Testis (tissue), 3 donors: ENCODE results near the gene SMIM3. TPM values are rescaled to one million over a fixed set of nuclear protein-coding genes. Genes with fewer than 3 reads are reported as not detected.
"Not testable (repeated sequence)": the region's sequence is repeated elsewhere in the genome, so short reads cannot be mapped to it uniquely, and the experiment has no call there.

ENCODE experiments used
- DNase-seq: peaks from one replicate; pipeline ENCODE4 v3.0.0-alpha.2; 2019
- H3K27ac ChIP-seq, 2 donors: fragments of 200-600 bp; sonication (generic); one replicate each; pipeline ENCODE4 v1.5.1; 2019
- H3K27me3 ChIP-seq: fragments of 200-600 bp; sonication (generic); one replicate; pipeline ENCODE4 v1.5.1; 2019
- H3K36me3 ChIP-seq: fragments of 200-600 bp; sonication (generic); one replicate; pipeline ENCODE4 v1.5.1; 2017; ENCODE audit warnings: low read depth; ENCODE audit errors: missing control alignments
- H3K4me1 ChIP-seq: fragments of 200-600 bp; sonication (generic); one replicate; pipeline ENCODE4 v1.5.1; 2019
- H3K4me3 ChIP-seq, 2 donors: fragments of 200-600 bp; sonication (generic); one replicate each; pipeline ENCODE4 v1.5.1; 2017 to 2019
- H3K9me3 ChIP-seq: fragments of 200-600 bp; sonication (generic); one replicate; pipeline ENCODE4 v1.5.1; 2017
- POLR2A ChIP-seq: fragments of 450-650 bp; IDR thresholded peaks from one replicate; pipeline ENCODE4 v1.6.1; 2017; ENCODE audit warnings: antibody characterized with exemption, mild to moderate bottlenecking, moderate library complexity
- WGBS, 2 donors: methylation state at CpG; one replicate each; pipeline ENCODE4 v1.1.5; 2018; 5-methylcytosine and 5-hydroxymethylcytosine counted together
- intact Hi-C: fragments of 100-400 bp; cut with DNase I; formaldehyde crosslinking; loops from one replicate; pipeline ENCODE4 v1.15.1; 2023; ENCODE audit warnings: low total_unique reads
- polyA plus RNA-seq: library from polyadenylated mRNA; stranded (reverse); fragments of 350-450 nt; fragmentation: Illumina TruSeq; extraction: RNeasy Lipid Tissue Mini Kit (QIAGEN cat#74804); gene quantifications from one replicate; pipeline ENCODE4 v1.2.3, GENCODE V29; 2014; ENCODE audit warnings: low read depth, low replicate concordance; ENCODE audit not compliant: insufficient read depth
- total RNA-seq, 2 donors: library from RNA; depleted of rRNA; stranded (reverse); fragments of >200 nt; gene quantifications; one replicate each; pipeline ENCODE4 v1.2.3, GENCODE V29; 2016
- TF ChIP-seq, protein P1 (sequence below), 3 experiments: fragments of 450-650 bp in 2 of 3; fragments of 200-600 bp in 1 of 3; sonication (generic) in 1 of 3; IDR thresholded peaks; one replicate each; pipeline ENCODE4 v1.5.1; 2016 to 2019; ENCODE audit warnings: antibody characterized with exemption in 3 of 3, mild to moderate bottlenecking in 2 of 3, moderate library complexity in 1 of 3

Gene SMIM3
- total and polyA plus RNA-seq, 3 donors from 2014 or later: 8.1 to 8.8 (median 8.7) TPM

GRCh38 chr5:150738862-150739261 is 39.7 kb upstream of the SMIM3 start:
- H3K9me3 ChIP-seq: no peaks in the 10 kb centered on the region
- WGBS, 2 donors: 92 to 95% methylated on average over 7 of the region's 7 CpGs
- no peaks in the 10 kb centered on the region for H3K36me3 ChIP-seq
- H3K4me3 ChIP-seq: no peak overlapping the region
- peaks cover 10% of the 10 kb centered on the region for H3K4me1 ChIP-seq
- no peak overlapping the region for H3K27ac ChIP-seq
- DNase-seq: no peak
- intact Hi-C loops: no loop called here
- TF ChIP-seq, protein P1, sequence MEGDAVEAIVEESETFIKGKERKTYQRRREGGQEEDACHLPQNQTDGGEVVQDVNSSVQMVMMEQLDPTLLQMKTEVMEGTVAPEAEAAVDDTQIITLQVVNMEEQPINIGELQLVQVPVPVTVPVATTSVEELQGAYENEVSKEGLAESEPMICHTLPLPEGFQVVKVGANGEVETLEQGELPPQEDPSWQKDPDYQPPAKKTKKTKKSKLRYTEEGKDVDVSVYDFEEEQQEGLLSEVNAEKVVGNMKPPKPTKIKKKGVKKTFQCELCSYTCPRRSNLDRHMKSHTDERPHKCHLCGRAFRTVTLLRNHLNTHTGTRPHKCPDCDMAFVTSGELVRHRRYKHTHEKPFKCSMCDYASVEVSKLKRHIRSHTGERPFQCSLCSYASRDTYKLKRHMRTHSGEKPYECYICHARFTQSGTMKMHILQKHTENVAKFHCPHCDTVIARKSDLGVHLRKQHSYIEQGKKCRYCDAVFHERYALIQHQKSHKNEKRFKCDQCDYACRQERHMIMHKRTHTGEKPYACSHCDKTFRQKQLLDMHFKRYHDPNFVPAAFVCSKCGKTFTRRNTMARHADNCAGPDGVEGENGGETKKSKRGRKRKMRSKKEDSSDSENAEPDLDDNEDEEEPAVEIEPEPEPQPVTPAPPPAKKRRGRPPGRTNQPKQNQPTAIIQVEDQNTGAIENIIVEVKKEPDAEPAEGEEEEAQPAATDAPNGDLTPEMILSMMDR (IDR thresholded peaks at IDR 0.05): no peak
- no peak for TF ChIP-seq POLR2A
- H3K27me3 ChIP-seq: no peaks in the 10 kb centered on the region

GRCh38 chr5:150740992-150741391 is 37.6 kb upstream of the SMIM3 start:
- Histone ChIP-seq H3K27ac (no peak overlapping the region), H3K9me3 (no peaks in the 10 kb centered on the region), H3K4me3 (no peak overlapping the region), H3K36me3 (no peaks in the 10 kb centered on the region), H3K4me1 (peaks cover 10% of the 10 kb centered on the region), H3K27me3 (no peaks in the 10 kb centered on the region)
- intact Hi-C loops: no loop called here
- no peak for TF ChIP-seq POLR2A
- TF ChIP-seq, protein P1 (IDR thresholded peaks at IDR 0.05): no peak
- DNase-seq: no peak

DNA sequence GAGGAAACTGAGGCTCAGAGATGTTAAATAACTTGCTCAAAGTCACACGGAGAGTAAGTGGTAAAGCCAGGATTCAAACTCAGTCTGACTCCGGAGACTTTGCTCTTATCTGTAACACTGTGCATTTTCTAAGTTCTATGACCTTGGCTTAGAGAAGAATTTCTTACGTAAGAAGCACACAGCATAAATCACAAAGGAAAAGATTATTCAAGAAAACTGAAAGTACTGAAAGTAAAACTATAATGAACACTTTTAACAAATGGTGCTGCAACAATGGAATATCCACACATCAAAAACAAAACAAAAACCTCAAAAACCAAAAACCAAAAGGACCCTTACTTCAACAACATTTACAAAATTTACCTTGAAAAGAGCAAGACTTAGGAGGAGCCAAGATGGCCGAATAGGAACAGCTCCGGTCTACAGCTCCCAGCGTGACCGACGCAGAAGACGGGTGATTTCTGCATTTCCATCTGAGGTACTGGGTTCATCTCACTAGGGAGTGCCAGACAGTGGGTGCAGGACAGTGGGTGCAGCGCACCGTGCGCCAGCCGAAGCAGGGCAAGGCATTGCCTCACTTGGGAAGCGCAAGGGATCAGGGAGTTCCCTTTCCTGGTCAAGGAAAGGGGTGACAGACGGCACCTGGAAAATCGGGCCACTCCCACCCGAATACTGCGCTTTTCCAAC is 36.0 kb upstream of the SMIM3 start:
- H3K36me3 ChIP-seq, H3K9me3 ChIP-seq, intact Hi-C loops, H3K27me3 ChIP-seq, DNase-seq, H3K4me3 ChIP-seq: not testable (repeated sequence)
- Histone ChIP-seq H3K27ac (peak overlapping the region; percentile 55 to 61), H3K4me1 (peaks cover 10% of the 10 kb centered on the region)
- 76 to 80% methylated on average over 16 to 18 of the region's 18 CpGs for WGBS, 2 donors

GRCh38 chr5:150743142-150743488 is 35.4 kb upstream of the SMIM3 start:
- H3K9me3 ChIP-seq, DNase-seq, H3K4me3 ChIP-seq, H3K36me3 ChIP-seq, H3K27me3 ChIP-seq, H3K4me1 ChIP-seq, intact Hi-C loops: not testable (repeated sequence)
- peak overlapping the region; percentile 44 to 61 for H3K27ac ChIP-seq
- WGBS, 2 donors: 85 to 96% methylated on average over 4 to 9 of the region's 9 CpGs

DNA sequence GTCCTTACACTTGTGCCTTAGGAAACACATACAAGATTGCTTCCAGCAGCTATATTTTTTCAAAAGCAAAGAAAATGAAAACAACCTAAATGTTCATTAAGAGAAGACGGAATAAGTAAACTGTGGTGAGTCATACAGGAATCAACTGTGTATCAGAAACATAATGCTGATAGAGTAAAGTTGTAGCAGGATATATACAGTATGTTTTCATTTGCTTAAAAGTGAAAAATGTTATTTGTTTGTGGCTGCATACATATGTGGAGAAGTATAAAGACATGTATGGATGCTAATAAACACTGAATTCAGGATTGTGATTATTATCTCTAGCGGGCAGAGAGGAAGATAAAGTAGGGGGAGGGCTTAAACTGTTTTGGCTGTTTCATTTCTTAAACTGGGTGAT is 28.1 kb upstream of the SMIM3 start:
- no peak for DNase-seq
- TF ChIP-seq POLR2A: no peak
- TF ChIP-seq, protein P1 (IDR thresholded peaks at IDR 0.05): no peak
- Histone ChIP-seq H3K27ac (no peak overlapping the region), H3K27me3 (no peaks in the 10 kb centered on the region), H3K9me3 (no peaks in the 10 kb centered on the region), H3K4me3 (no peak overlapping the region), H3K36me3 (no peaks in the 10 kb centered on the region), H3K4me1 (no peaks in the 10 kb centered on the region)
- 71 to 84% methylated on average over 2 of the region's 2 CpGs for WGBS, 2 donors
- intact Hi-C loops: no loop called here
